RWPE2 (cell line): Measurements from ENCODE around the gene TPSB2.
"Not testable (repeated sequence)": the region's sequence is repeated elsewhere in the genome, so short reads cannot be mapped to it uniquely, and the experiment has no call there.

Experiments used
- ATAC-seq: fragments of 200-7000 bp; cut with Tn5 transposase; 3 replicates; pipeline ENCODE4 v1.9.1; 2021; ENCODE audit warnings: low read depth
- DNase-seq: peaks from one replicate; pipeline ENCODE4 v3.0.0-alpha.2; 2020; ENCODE audit warnings: low spot score
- H3K27ac ChIP-seq: fragments of 450-650 bp; 2 replicates; pipeline ENCODE4 v1.5.1; 2017; ENCODE audit warnings: mild to moderate bottlenecking; ENCODE audit not compliant: poor library complexity, severe bottlenecking
- H3K27me3 ChIP-seq: fragments of 250-450 bp; sonication (Bioruptor Pico); 2 replicates; pipeline ENCODE4 v1.5.1; 2021; ENCODE audit warnings: mild to moderate bottlenecking, moderate library complexity; ENCODE audit not compliant: insufficient read depth, poor library complexity, severe bottlenecking
- H3K36me3 ChIP-seq: fragments of 250-450 bp; sonication (Bioruptor Pico); 2 replicates; pipeline ENCODE4 v1.5.1; 2020; ENCODE audit warnings: low read depth, mild to moderate bottlenecking, moderate library complexity
- H3K4me1 ChIP-seq: fragments of 250-450 bp; sonication (Bioruptor Pico); 2 replicates; pipeline ENCODE4 v1.5.1; 2021; ENCODE audit warnings: mild to moderate bottlenecking, moderate library complexity; ENCODE audit not compliant: insufficient read depth, poor library complexity, severe bottlenecking
- H3K4me3 ChIP-seq: fragments of 250-450 bp; sonication (Bioruptor Pico); 2 replicates; pipeline ENCODE4 v1.5.1; 2021; ENCODE audit warnings: mild to moderate bottlenecking, moderate library complexity; ENCODE audit not compliant: severe bottlenecking
- H3K9me3 ChIP-seq: fragments of 250-450 bp; sonication (Bioruptor Pico); 2 replicates; pipeline ENCODE4 v1.5.1; 2021; ENCODE audit warnings: mild to moderate bottlenecking, moderate library complexity; ENCODE audit not compliant: severe bottlenecking
- TF ChIP-seq, protein P1 (sequence below): fragments of 450-650 bp; IDR thresholded peaks from one replicate; pipeline ENCODE4 v1.5.1; 2017; ENCODE audit warnings: mild to moderate bottlenecking, moderate library complexity; ENCODE audit not compliant: poor library complexity, severe bottlenecking

The TPSB2 gene

GRCh38 chr16:1245452-1246020 lies 15.6 kb upstream of the TPSB2 start:
- H3K4me1 ChIP-seq, result no peaks in the 10 kb centered on the region
- peaks cover 21% of the 10 kb centered on the region for H3K27me3 ChIP-seq
- no peak overlapping the region for H3K27ac ChIP-seq
- no peaks in the 10 kb centered on the region for H3K9me3 ChIP-seq
- ATAC-seq (no peak), DNase-seq (peak; percentile 59)
- H3K36me3 ChIP-seq, result no peaks in the 10 kb centered on the region
- TF ChIP-seq, protein P1, sequence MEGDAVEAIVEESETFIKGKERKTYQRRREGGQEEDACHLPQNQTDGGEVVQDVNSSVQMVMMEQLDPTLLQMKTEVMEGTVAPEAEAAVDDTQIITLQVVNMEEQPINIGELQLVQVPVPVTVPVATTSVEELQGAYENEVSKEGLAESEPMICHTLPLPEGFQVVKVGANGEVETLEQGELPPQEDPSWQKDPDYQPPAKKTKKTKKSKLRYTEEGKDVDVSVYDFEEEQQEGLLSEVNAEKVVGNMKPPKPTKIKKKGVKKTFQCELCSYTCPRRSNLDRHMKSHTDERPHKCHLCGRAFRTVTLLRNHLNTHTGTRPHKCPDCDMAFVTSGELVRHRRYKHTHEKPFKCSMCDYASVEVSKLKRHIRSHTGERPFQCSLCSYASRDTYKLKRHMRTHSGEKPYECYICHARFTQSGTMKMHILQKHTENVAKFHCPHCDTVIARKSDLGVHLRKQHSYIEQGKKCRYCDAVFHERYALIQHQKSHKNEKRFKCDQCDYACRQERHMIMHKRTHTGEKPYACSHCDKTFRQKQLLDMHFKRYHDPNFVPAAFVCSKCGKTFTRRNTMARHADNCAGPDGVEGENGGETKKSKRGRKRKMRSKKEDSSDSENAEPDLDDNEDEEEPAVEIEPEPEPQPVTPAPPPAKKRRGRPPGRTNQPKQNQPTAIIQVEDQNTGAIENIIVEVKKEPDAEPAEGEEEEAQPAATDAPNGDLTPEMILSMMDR, result no peak
- no peak overlapping the region for H3K4me3 ChIP-seq

DNA sequence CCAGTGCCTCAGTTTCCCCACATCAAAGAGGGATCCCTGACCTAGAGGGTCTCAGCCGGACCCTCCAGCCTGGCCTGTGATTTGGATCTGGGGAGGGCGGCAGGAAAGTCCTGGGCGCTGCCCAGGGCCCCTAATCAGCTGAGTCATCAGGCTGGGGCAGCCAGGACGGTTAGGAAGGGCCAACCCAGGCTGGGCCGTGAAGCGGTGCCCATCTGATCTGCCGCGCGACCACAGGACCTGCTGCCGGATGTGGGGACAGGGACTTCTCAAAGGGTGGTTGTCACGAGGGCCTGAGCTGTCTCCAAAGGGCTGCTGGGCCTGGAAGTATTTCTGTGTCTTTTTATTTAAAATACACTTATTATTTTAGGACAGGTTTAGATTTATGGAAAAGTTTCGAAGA lies 14.9 kb upstream of the TPSB2 start:
- no peak overlapping the region for H3K4me3 ChIP-seq
- no peaks in the 10 kb centered on the region for H3K36me3 ChIP-seq
- peaks cover 21% of the 10 kb centered on the region for H3K27me3 ChIP-seq
- TF ChIP-seq, protein P1, result no peak
- no peak for ATAC-seq
- no peaks in the 10 kb centered on the region for H3K9me3 ChIP-seq
- H3K4me1 ChIP-seq, result no peaks in the 10 kb centered on the region
- no peak overlapping the region for H3K27ac ChIP-seq
- peak; percentile 54 for DNase-seq

DNA sequence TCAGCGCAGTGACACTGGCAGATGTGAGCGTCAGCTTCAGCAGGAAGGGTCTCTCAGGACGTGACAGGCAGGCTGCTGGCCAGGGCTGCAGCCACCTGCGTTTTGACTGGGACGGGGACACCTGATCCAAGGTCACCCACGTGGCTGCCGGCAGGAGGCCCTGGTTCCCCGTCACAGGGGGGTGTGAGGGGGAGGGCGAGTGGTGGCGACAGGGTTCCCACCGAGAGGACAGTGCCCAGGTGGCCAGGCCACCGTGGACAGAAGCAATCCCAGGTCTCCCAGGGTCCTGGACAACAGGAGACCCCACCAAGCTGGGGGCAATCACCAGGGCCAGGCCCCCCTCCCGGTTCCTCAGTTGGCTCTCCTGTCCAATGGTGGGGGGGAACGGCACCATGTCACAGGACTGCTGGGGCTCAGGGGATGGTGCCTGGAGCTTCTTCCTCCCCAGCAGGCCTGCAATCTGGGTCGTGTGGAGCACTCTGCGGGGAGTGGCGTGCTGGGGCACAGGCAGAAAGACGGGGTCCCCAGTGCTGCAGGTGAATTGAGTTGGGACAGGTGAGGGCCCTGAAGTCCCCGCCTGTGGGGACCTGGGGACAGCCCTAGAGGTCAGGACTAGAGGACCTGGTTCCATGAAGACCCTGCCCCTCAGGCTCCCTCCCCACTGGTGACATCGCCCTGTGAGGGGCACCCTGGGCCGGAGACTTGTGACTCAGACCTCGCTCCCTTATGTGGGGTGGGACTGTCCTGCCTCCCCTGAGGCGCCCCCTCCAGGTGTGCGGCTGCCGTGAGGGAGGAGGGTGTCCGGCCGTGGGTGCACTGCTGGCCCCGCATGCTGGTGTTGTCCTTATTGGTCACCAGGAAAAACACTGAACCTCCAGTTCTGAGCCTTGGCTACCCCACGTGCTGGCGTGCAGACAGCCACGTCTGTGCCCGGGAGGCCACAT lies 14.2 kb upstream of the TPSB2 start:
- not testable (repeated sequence) for ATAC-seq, H3K36me3 ChIP-seq, H3K4me3 ChIP-seq, H3K4me1 ChIP-seq, H3K9me3 ChIP-seq, H3K27ac ChIP-seq
- peaks cover 21% of the 10 kb centered on the region for H3K27me3 ChIP-seq
- peak; percentile 73 for DNase-seq

- H3K9me3 ChIP-seq, H3K27ac ChIP-seq, H3K36me3 ChIP-seq, H3K4me3 ChIP-seq, ATAC-seq, H3K4me1 ChIP-seq: not testable (repeated sequence)
- DNase-seq, result peak; percentile 33
- H3K27me3 ChIP-seq, result peaks cover 21% of the 10 kb centered on the region
Measured at GRCh38 chr16:1243363-1243762, 13.4 kb upstream of the TPSB2 start.

DNA sequence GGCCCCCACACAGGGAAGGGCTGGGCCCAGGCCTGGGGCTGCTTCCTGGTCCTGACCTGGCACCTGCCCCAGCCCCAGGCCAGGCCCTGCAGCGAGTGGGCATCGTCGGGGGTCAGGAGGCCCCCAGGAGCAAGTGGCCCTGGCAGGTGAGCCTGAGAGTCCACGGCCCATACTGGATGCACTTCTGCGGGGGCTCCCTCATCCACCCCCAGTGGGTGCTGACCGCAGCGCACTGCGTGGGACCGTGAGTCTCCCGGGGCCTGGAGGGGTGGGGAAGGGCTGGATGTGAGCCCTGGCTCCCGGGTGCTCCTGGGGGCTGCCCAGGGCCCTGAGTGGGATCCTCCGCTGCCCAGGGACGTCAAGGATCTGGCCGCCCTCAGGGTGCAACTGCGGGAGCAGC lies 11.1 kb upstream of the TPSB2 start:
- not testable (repeated sequence) for H3K36me3 ChIP-seq, H3K27ac ChIP-seq, H3K9me3 ChIP-seq, H3K4me3 ChIP-seq, H3K4me1 ChIP-seq, ATAC-seq
- peaks cover 11% of the 10 kb centered on the region for H3K27me3 ChIP-seq
- peak; percentile 42 for DNase-seq

GRCh38 chr16:1240436-1240835 lies 10.5 kb upstream of the TPSB2 start, which contains the start of gene TPSAB1:
TSS of gene TPSAB1 (plus strand) at chr16:1240705. CDS start at chr16:1240939, 234 bp downstream.
- DNase-seq, result peak; percentile 23
- not testable (repeated sequence) for H3K4me1 ChIP-seq, H3K27me3 ChIP-seq, H3K36me3 ChIP-seq, H3K4me3 ChIP-seq, ATAC-seq, H3K27ac ChIP-seq, H3K9me3 ChIP-seq

DNA sequence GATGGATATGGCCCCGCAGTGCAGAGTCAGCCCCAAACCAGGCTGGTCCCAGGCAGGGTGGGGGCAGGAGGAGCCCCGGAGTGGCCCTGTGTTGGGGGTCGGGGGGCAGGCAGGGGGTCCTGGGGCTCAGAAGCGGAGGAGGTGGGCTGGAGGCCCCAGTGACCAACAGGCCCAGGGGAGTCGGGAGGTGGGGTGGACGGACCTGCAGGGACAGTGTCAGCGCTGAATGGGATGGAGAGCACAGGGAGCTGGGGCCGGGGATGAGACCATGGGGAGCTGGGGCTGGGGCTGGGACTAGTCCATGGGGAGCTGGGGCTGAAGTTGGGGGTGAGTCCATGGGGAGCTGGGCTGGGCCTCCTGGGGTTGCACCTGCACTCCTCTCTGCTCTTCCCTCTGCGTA lies 9.6 kb upstream of the TPSB2 start:
- not testable (repeated sequence) for H3K27ac ChIP-seq, H3K4me1 ChIP-seq, ATAC-seq, H3K9me3 ChIP-seq, H3K36me3 ChIP-seq, H3K27me3 ChIP-seq, H3K4me3 ChIP-seq
- peak; percentile 62 for DNase-seq

DNA sequence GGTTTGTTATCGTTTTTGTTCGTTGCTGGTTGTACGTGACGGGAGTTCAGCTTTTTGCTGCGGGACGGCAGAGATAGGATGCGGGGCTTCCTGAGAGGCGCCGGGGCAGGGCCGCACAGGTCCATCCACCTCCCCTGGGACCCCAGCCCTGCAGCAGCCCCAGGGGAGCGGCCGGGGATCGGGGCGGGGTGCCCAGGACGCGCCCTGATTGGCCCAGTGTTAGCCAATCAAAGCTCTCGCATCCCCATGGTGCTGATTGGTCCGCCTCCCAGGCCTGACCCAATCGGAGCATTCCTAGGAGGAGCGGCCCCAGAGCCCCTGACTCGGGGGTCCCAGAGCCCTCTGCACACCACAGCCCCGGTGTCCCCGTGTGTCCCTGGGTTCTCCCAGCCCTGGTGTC lies 8.9 kb upstream of the TPSB2 start:
- not testable (repeated sequence) for H3K4me1 ChIP-seq, H3K9me3 ChIP-seq, H3K4me3 ChIP-seq, ATAC-seq, H3K27ac ChIP-seq, H3K36me3 ChIP-seq, H3K27me3 ChIP-seq
- peak; percentile 9 for DNase-seq
